Measurements from ENCODE around the gene PGAM5.

DNA sequence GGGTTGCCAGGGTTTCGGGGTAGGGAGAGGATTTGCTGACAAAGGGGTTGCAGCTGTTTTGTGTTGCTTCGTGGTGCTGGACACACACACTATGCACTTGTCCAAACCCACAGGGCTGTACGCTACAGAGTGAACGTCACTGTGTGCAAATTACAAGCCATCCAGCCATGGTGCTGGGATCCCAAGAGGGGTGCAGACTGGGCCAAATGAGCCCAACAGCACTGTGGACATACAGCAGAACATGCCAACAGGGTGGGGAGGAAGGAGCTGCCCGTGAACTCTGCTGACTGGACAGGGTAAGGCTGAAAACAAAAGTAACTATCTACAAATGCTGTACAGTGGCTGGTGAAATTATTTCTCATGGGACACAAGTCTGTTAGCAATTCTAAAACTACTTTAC is 48.7 kb upstream of the PGAM5 start:
- TF ChIP-seq CTCF (IDR thresholded peaks at IDR 0.05) (no peak), POLR2A (IDR thresholded peaks at IDR 0.05) (no peak)
